ENCODE results near the gene SYT7. TPM values are rescaled to one million over a fixed set of nuclear protein-coding genes. Genes with fewer than 3 reads are reported as not detected.

The SYT7 gene
- total RNA-seq, 3 donors from 2014 or later (not counting 1 experiment from before 2014, with no cell fraction given): 0.07 TPM; not detected in 2

- TF ChIP-seq CTCF (IDR thresholded peaks at IDR 0.05): no peak
- H3K27me3 Mint-ChIP-seq (ENCODE audit: low read depth in 2 of 2): peaks cover 0 to 4% of the 10 kb centered on the region in 2 donors
- ATAC-seq (no peak), DNase-seq (no peak)
- H3K27ac Mint-ChIP-seq: no peak overlapping the region
- H3K4me1 ChIP-seq (ENCODE audit: control insufficient read depth, insufficient read depth, low read length): no peaks in the 10 kb centered on the region
- H3K9me3 Mint-ChIP-seq: no peaks in the 10 kb centered on the region
- H3K27me3 ChIP-seq (ENCODE audit: control insufficient read depth, insufficient read depth, low read length): no peaks in the 10 kb centered on the region
- no peaks in the 10 kb centered on the region for H3K36me3 ChIP-seq (ENCODE audit: control insufficient read depth, insufficient read depth, low read length)
- intact Hi-C loops (cut with micrococcal nuclease): no loop called here
- peaks cover 0 to 4% of the 10 kb centered on the region in 2 donors for H3K4me1 Mint-ChIP-seq
- H3K36me3 Mint-ChIP-seq: no peaks in the 10 kb centered on the region
- no peak overlapping the region for H3K27ac ChIP-seq (ENCODE audit: low read length)
- H3K9me3 ChIP-seq (ENCODE audit: control insufficient read depth, insufficient read depth, low read length): no peaks in the 10 kb centered on the region
- WGBS (ENCODE audit: insufficient coverage): 57% methylated on average over 3 of the region's 3 CpGs
- H3K4me3 Mint-ChIP-seq: no peak overlapping the region
- no peak overlapping the region for H3K4me3 ChIP-seq (ENCODE audit: low read length)
Observed at GRCh38 chr11:61531044-61531443, 49.8 kb downstream of the SYT7 start.

DNA sequence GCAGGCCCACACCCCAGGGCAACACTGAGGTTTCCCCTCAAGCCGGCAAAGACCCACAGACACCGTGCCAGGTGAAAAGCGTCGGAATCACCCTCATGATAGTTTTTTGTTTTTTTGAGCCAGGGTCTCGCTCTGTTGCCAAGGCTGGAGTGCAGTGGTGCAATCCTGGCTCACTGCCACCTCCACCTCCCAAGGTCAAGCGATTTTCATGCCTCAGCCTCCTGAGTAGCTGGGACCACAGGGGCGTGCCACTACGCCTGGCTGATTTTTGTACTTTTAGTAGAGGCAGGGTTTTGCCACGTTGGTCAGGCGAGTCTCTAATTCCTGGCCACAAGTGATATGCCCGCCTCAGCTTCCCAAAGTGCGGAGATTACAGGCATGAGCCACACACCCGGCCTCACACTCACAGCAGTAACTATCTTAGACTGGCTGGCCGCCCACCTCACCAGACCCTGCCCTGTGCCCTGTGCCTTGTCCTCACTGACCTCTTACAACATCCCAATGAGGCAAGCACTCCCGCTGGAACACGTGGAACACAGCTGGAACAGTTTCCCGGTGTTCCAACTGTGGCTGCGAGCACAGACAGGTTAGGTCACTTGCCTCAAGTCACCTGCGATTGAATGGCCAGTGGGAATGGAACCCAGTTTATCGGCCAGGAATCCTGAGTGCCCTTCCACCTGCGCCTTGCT lies 51.2 kb downstream of the SYT7 start:
- Mint-ChIP-seq H3K27me3 (ENCODE audit: low read depth in 2 of 2) (peaks cover 12% of the 10 kb centered on the region in 2 donors), H3K27ac (no peak overlapping the region), H3K9me3 (no peaks in the 10 kb centered on the region), H3K36me3 (no peaks in the 10 kb centered on the region), H3K4me1 (peaks cover 0 to under 1% of the 10 kb centered on the region in 2 donors), H3K4me3 (no peak overlapping the region)
- no peak overlapping the region for H3K27ac ChIP-seq (ENCODE audit: low read length)
- intact Hi-C loops (cut with micrococcal nuclease): no loop called here
- no peaks in the 10 kb centered on the region for H3K27me3 ChIP-seq (ENCODE audit: control insufficient read depth, insufficient read depth, low read length)
- no peak for TF ChIP-seq CTCF (IDR thresholded peaks at IDR 0.05)
- DNase-seq: no peak
- H3K36me3 ChIP-seq (ENCODE audit: control insufficient read depth, insufficient read depth, low read length): no peaks in the 10 kb centered on the region
- no peak for ATAC-seq
- WGBS (ENCODE audit: insufficient coverage): 87% methylated on average over 21 of the region's 21 CpGs
- no peak overlapping the region for H3K4me3 ChIP-seq (ENCODE audit: low read length)
- no peaks in the 10 kb centered on the region for H3K9me3 ChIP-seq (ENCODE audit: control insufficient read depth, insufficient read depth, low read length)
- H3K4me1 ChIP-seq (ENCODE audit: control insufficient read depth, insufficient read depth, low read length): no peaks in the 10 kb centered on the region

DNA sequence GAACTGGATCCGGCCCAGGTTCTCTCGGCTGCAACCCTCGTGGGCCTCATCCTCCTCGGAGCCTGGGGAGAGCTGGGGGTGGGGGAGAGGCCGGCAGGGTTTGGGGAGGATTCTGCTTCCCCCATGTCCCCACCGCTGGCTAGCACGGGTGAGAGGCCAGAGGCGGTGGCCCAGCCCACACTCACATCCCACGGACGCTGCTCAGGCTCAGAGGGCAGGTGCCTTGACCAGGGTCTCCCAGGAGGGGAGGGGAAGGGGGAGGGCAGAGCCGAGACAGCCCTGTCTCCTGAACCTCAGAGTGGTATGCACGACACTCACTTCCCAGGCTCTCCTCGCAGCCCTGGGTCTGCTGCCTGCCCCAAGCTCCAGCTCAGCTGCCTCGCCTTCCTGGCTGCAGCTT lies 52.8 kb downstream of the SYT7 start:
- ATAC-seq (no peak), DNase-seq (no peak)
- H3K9me3 Mint-ChIP-seq: no peaks in the 10 kb centered on the region
- peaks cover 11 to 19% of the 10 kb centered on the region in 2 donors for H3K27me3 Mint-ChIP-seq (ENCODE audit: low read depth in 2 of 2)
- no peak overlapping the region for H3K4me3 Mint-ChIP-seq
- H3K4me1 Mint-ChIP-seq: no peaks in the 10 kb centered on the region
- no peaks in the 10 kb centered on the region for H3K36me3 Mint-ChIP-seq
- Histone ChIP-seq H3K9me3 (ENCODE audit: control insufficient read depth, insufficient read depth, low read length) (no peaks in the 10 kb centered on the region), H3K36me3 (ENCODE audit: control insufficient read depth, insufficient read depth, low read length) (no peaks in the 10 kb centered on the region), H3K27ac (ENCODE audit: low read length) (no peak overlapping the region), H3K4me1 (ENCODE audit: control insufficient read depth, insufficient read depth, low read length) (no peaks in the 10 kb centered on the region), H3K27me3 (ENCODE audit: control insufficient read depth, insufficient read depth, low read length) (no peaks in the 10 kb centered on the region), H3K4me3 (ENCODE audit: low read length) (no peak overlapping the region)
- TF ChIP-seq CTCF (IDR thresholded peaks at IDR 0.05): no peak
- no peak overlapping the region for H3K27ac Mint-ChIP-seq
- intact Hi-C loops (cut with micrococcal nuclease): no loop called here
- WGBS (ENCODE audit: insufficient coverage): 54% methylated on average over 14 of the region's 14 CpGs

All from natural killer cell (primary cell).